Glomerular visceral epithelial cell (primary cell): ENCODE data around the gene NLRC5.
"Not testable (repeated sequence)": the region's sequence is repeated elsewhere in the genome, so short reads cannot be mapped to it uniquely, and the experiment has no call there.

Source experiments
- DNase-seq: peaks from one replicate; pipeline ENCODE4 v3.0.0-alpha.2; 2016; ENCODE audit errors: extremely low spot score

NLRC5 gene

DNA sequence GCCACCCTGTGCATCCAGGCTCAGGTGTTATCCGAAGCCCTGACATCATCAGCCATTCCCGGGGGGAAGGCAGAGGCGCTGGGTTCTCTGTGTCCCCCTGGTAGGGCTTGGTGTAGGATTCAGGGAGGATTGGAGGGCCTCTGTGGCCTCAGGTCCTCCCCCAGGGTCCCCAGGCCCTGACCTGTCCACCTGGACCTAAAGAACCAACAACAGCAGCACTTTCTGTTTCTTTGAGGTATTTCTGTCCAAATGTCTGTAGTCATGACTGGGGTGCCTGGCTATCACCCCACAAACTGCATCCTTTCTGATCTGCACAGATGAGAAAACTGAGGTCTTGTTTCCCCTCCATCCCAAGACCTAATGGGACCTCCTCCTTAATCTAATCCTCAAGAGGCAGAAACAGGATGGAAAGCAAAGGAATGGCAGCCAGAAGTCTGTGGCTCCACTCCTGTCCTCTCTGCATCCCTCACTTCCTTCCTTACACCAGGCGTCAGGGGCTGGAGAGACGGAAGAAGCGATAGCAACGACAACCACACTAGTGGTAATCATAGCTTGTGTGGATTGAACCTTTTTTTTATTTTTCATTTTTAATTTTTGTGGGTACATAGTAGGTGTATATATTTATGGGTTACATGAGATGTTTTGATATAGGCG, 11.8 kb downstream of the NLRC5 start:
- DNase-seq = no peak

DNA sequence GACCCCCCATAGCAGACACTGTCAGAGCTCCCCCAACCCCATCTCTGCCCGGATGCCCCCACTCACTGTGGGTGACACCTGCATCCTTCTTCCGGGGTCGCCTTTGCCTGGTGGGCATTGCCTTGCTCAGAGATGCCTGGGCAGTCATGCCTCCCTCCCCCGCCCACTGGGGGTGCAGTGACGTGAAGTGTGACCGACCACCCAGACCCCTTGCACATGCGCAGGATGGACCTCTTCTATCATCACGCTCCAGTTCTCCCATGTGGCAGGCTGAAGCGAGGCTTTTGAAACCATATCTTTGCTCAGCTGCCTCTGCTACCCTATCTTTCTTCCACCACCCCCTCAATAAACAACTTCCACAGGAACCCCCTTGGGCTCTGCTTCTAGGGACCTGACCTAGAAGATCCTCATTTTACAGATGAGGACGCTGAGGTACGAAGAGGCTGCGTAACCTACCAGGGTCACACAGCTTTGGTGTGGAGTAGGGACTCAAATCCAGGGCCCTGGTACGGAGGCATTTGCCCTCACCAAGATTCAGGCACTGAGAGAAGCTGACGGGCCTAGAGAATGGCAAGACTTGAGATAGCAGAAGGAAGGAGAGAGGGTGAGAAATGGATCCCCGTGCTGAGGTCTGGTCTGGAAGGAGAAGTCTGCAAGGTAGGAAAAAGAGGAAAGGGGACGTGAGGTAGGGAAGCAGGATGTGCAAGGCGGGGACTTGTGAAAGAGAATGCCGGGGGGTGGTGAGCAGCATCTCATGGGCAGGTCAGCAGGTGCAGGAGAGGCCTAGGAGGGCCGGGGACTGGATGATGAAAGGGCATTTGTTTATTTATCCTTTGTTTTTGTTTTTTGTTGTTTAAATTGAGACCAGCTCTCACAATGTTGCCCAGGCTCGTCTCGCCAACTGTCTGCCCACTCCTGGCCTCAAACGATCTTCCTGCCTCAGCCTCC, 14.4 kb downstream of the NLRC5 start:
- no peak for DNase-seq

DNA sequence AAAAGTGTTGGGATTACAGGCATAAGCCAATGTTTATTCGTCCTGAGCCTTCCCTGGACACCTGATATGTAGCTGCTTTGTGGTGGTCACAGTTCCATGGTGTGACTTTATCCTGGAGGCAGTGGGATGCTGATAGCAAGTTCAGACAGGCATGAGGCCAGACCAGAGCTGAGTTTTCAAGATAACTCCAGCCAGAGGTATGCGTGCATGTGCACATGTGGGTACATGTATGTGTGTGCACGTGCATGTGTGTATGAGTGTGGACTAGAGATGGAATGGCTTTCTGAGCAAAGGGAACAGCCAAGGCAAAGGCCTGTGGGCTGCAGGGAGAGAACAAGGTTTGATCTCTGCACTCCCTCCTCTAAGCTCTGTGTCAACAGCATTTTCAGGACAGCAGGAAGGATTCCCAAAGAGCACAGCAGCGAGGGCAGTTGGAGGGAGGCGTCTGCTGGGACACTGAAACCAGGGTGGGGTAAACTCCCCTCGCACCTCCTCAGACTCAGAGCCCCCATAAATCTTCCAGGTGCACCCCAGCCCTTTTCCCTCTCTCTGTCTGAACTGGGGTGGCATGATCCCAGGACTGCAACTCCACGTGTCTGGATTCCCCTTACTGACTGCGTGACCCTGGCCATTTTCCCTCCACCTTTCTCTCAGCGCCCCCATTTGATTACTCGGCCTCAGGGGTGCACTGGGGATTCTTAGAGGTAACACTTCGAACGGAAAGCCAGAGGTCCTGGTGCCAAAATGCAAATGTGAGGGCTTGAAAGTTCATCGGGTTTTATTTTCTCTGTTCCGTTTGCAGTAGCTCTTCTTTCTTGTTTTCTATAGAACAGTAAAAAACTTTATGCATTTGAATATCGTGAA, 15.3 kb downstream of the NLRC5 start:
- no peak for DNase-seq

DNA sequence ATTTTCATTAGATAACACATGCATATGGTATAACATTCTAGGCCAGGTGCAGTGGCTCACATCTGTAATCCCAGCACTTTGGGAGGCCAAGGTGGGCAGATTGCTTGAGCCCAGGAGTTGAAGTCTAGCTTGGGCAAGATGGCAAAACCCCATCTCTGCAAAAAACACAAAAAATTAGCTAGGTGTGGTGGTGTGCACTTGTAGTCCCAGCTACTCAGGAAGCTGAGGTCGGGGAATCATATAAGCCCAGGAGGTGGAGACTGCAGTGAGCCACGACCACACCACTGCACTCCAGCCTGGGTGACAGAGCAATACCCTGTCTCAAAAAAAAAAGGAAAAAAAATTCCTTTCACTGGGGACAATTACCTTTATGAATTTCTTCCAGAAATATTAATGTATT, 16.2 kb downstream of the NLRC5 start:
- DNase-seq = not testable (repeated sequence)

DNA sequence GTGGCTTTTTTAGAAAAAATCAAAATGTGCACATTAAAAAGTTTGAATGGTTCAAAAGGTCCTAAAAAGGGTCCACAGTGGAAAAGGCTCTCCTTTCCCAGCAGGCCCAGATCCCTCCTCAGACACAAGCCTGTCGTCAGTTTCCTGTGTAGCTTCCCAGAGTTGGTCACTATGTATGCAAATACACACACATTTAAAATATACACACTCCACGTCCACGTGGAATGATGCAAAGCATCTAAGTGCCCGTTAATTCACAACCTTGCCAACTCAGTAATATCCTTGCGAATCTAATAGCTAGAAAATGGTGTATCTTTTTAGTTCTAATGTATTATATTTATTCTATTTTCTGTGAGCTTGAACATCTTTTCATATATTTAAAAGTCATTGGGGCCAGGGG, 17.7 kb downstream of the NLRC5 start:
- DNase-seq = no peak

DNA sequence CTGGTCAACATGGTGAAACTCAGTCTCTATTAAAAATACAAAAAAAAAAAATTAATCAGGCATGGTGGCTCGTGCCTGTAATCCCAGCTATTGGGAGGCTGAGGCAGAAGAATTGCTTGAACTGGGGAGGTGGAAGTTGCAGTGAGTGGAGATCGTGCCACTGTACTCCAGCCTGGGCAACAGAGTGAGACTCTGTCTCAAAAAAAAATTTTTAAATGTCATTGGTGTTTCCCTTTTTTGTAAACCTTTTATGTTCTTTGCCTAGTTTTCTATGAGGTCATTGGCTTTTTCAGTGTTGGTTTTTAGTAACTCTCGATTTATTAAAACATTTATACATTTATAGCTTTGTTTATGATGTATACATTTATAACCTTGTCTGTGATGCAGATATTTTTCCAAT, 18.2 kb downstream of the NLRC5 start:
- DNase-seq = no peak

DNA sequence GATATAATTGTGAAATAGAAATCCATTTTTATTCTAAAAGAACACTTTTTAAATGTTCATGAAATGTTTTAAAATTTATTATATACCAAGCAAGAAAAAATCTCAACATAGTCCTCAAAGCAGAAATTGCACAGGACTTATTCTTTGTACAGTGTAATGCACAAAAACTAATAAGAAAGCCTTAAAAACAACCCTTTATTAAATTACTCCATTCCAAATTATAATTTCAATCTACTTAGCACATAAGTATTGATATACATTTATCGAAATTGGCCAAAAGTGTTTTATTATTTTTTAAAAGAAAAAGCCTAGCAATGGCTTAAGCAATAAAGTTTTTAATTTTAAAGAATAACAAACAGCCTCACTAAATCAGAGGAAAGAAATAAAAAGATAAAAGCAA, 19.1 kb downstream of the NLRC5 start:
- DNase-seq = no peak

DNA sequence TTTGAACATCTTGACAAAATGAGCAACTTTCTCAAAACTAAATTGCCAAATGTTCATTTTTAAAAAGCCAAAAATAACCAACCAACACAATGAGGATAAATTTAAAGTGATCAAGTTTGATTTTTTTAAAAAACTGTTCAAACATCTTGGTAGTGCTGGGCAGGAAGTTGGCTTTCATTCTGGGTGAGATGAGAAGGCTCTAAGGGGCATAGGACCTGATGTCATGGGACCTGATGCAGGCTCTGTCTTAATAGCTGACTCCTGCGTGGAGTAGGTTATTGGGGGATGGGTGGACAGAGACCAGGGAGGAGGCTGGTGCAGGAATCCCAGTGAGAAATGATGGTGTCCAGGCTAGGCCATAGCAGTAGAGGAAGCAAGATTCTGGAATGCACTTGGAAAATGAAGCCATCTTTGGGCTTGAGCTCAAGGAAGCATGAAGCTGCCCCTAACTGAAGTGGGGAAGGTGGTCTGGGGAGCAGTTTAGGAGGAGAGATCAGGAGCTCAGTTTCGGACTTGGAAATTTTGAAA, 20.4 kb downstream of the NLRC5 start:
- DNase-seq = no peak

DNA sequence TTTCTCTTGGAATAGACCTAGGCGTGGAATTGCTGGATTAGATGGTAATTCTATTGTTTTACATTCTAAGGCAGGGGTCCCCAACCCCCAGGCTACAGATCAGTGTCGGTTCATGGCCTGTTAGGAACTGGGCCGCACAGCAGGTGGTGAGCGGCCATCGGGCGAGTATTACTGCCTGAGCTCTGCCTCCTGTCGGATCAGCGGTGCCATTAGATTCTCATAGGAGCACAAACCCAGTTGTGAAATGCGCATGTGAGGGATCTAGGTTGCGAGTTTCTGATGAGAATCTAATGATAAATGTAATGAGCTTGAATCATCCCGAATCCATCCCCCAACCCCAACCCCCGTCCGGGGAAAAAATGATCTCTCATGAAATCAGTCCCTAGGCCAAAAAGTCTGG, 23.0 kb downstream of the NLRC5 start:
- DNase-seq = no peak

DNA sequence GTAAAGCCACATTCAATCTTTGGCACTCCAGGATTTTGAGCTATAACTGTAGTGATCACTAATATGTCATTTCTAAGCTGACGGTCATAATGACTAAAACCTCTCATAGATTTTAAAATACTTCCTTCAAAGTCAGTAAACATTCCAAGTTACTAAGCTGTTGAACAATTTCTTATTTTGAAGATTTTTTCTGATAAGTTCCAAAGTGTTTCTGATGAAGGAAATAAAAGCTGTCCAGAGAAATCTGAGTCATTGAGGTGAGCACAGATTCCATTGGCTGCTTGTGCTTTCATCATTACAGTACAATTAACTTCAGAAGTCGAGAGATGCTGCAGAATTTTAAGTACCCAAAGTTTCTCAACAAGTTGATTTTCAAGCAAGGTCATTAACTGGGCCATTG, 23.9 kb downstream of the NLRC5 start:
- peak; percentile 30 for DNase-seq

DNA sequence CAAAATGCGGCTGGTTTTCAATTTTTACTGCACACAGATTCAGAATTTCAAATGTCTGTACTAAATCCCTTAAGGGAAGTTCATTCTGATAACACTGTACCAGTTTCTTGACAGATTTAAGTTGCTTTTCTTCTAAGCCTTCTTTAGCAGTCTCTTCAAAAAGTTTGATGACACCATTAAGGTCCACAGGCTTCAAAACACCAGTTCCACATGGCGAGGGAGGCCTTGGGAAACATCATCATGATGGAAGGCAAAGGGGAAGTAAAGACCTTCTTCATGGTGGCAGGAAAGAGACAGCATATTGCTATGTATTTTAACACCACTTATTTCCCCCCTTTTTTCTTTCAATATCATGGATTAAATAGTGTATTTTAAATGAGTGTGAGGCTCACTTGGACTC, 24.5 kb downstream of the NLRC5 start:
- no peak for DNase-seq

DNA sequence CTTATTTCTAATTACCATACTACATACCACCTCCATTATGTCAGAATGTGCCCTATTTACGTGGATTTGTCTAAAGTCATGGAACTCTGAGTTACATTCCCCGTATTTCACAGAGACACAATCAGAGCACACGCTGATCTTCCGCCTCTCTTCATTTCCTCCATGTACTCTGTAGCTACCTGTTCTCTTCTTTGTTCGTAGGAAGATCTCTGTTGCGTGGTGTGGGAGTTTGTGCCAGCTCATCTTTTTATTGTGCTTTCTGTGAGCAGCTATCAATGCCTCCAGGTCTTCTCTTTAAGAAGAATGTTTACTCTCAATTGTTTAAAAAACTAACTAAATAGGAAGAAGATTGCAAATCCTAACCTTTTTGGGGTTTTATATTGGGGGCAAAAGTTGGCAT, 26.9 kb downstream of the NLRC5 start:
- DNase-seq = no peak

DNA sequence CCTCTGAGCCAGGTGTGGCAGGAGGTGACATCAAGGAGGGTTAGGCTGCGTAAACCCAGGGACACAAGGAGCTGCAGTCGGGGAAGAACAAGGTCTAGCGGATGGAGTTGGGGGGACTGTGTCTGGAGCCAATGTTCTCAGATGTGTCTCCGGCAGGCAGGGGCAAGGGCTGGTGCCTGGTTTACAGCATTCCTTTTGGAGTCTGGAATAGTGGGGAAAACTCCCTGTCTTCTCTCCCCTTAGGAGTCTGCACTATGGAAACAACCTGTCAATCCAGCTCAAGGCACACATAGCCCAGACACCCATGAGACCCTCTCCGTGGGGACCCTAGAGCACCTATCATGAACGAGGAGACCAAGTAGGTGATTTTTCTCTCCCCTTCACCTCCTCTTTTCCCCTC, 27.5 kb downstream of the NLRC5 start:
- no peak for DNase-seq

DNA sequence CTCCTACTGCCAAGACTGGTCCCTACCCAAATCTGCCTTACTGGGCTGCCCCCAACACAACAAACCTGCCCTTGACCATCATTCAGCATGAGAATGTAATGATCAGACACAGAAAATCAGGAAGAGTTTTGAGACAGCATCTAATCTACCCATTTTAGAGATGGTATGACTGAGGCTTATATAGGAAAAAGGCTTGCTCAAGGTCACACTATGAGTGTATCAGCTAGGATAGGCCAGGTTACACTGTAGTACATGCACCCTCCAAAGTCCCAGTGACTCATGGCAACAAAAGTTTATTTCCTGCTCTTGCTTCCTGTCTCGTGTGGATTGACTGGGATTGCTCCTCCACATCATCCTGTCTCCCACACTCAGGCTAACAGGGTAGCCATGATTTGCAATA, 27.9 kb downstream of the NLRC5 start:
- DNase-seq = no peak

DNA sequence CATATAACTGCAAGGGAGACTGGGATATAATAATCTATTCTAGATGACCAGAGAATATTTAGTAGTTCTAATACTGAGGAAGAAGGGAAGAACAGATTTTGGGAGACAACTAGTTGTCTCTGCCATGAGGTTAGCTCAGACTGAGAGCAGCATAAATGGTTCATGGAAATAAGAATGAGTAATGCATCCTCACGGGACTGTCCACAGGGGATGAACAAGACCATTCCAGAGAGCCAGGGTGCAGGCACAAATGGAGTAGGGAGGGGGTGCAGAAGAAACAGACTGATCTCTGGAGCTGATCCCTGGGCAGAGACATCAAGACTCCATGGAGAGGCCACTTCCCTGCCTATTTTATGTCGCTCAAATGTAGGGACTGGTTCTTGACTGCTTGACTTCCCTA, 30.4 kb downstream of the NLRC5 start:
- no peak for DNase-seq

DNA sequence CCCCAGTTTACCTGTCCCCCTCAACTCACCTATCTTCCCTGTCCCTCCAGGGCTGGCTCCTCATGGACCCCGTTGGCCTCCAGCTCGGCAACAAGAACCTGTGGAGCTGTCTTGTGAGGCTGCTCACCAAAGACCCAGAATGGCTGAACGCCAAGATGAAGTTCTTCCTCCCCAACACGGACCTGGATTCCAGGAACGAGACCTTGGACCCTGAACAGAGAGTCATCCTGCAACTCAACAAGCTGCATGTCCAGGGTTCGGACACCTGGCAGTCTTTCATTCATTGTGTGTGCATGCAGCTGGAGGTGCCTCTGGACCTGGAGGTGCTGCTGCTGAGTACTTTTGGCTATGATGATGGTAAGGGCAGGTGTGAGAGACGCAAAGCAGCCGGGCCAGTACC, 31.3 kb downstream of the NLRC5 start:
- DNase-seq = no peak

DNA sequence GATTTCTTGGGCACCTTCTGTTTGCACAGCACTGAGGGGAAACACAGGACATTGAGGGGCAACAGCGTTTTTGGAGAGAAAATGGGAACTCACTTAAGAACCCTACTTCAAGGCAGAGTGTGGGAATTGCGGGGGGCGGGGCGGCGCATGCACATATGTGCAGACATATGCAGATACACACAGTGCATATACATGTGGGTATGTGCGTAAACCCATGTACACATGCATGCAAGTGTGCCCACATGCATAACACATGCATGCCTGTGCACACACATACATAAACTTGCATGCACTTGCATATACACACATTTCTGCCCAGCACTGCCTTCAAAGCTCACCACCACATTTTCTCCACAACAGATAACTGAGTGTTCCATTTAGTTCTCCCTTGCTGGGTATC, 32.4 kb downstream of the NLRC5 start:
- no peak for DNase-seq

DNA sequence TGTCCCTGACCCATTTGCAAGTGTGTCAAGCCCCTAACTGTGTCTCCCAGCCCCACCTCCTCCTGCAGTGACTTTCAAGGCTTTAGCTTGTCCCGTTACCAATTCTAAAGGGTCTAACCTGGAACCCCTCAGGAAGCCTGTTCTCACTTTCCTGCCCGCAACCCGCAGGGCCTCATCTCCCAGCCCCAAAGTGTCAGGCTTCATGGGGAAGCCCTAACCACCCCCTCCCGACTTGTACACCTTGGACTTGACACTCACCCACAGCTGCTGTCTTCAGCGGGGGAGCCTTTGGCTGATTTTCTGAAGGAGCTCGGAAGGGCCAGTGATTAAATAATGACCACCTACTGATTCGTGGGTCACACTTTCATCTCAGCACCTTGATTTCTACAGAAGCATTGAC, 33.1 kb downstream of the NLRC5 start:
- no peak for DNase-seq

DNA sequence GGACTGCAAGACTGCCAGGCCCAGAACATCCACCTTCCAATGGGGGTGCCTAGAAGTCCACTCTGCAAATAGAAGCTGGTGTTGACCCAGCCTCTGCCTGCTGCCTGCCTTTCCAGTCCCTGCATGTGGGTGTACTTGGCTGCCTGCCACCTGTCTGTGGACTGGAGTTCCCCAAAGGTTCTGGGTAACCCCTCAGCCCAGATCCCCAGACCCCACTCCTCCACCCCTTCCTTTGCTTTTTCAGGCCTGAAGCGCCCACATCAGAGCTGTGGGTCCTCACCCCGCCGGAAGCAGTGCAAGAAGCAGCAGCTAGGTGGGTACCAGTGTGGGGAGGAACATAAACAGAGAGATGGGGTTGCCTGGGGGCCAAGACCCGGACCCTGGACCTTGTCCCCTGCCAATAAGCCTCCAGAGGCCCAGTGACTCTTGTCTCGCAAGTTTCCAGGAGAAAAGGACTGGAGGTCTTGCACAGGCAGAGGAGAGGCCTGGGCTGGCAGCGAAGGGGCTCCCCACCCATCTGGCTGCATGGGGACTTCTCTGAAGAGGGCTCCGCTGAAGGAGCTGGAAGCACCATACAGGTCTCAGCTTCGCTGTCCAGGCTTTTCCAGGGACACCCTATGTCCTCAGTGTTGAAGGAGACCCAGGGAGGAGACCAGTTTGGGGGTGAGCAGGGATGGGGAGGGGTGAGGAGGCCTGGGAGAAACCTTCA, 34.3 kb downstream of the NLRC5 start:
- DNase-seq = no peak

DNA sequence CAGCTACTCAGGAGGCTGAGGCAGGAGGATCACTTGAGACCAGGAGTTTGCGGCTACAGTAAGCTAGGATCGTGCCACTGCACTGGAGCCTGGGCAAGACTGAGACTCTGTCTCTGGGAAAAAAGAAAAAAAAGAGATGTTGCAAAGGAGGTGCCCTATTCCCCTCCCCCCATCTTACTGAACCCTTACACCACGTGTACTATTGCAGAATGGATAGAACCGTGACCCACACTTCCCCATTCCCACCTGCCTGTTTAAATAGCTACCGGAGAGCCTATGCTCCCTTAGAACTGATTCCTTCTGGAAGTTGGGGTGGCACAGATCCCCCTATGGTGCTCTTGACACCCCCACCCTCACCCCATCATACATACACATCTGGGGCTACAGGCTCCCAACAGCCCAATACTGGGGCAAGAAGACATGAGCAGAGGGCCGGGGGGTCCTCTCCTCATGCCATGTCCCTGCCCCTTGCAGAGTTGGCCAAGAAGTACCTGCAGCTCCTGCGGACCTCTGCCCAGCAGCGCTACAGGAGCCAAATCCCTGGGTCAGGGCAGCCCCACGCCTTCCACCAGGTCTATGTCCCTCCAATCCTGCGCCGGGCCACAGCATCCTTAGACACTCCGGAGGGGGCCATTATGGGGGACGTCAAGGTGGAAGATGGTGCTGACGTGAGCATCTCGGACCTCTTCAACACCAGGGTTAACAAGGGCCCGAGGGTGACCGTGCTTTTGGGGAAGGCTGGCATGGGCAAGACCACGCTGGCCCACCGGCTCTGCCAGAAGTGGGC, 35.7 kb downstream of the NLRC5 start:
- DNase-seq = no peak
